DND-41 (cell line): ENCODE results near the gene TNFSF12.
A peak's percentile ranks its signal among the peaks of the same experiment; 100 is the strongest.

Source experiments
- ATAC-seq: fragments of 200-7000 bp; cut with Tn5 transposase; 3 replicates; pipeline ENCODE4 v1.9.1; 2021; ENCODE audit warnings: low read depth; ENCODE audit not compliant: insufficient read depth
- DNase-seq: peaks from one replicate; pipeline ENCODE4 v3.0.0-alpha.2; 2020
- H2AFZ ChIP-seq: 2 replicates; pipeline ENCODE4 v1.6.0; 2012; ENCODE audit warnings: low read depth, low read length
- H3K27ac ChIP-seq: 2 replicates; pipeline ENCODE4 v1.5.1; 2012; ENCODE audit warnings: low read length, inconsistent platforms
- H3K27me3 ChIP-seq: fragments of 200-600 bp; sonication (generic); 2 replicates; pipeline ENCODE4 v1.6.0; 2012; ENCODE audit warnings: low read length, mild to moderate bottlenecking, inconsistent platforms; ENCODE audit not compliant: insufficient read depth, poor library complexity
- H3K36me3 ChIP-seq: 2 replicates; pipeline ENCODE4 v1.5.1; 2012; ENCODE audit warnings: low read length, inconsistent platforms; ENCODE audit not compliant: insufficient read depth
- H3K4me1 ChIP-seq: 2 replicates; pipeline ENCODE4 v1.5.1; 2012; ENCODE audit warnings: mild to moderate bottlenecking, low read length; ENCODE audit not compliant: insufficient read depth
- H3K4me2 ChIP-seq: 2 replicates; pipeline ENCODE4 v1.6.0; 2012; ENCODE audit warnings: mild to moderate bottlenecking, moderate library complexity, low read length, inconsistent platforms; ENCODE audit not compliant: insufficient read depth
- H3K4me3 ChIP-seq, 2 experiments: fragments of 200-600 bp in 1 of 2; shearing (Covaris generic) in 1 of 2; 2 replicates each; pipeline ENCODE4 v1.5.1; 2012 to 2016; ENCODE audit warnings: inconsistent platforms in 2 of 2, low read length in 2 of 2, mild to moderate bottlenecking in 2 of 2, low read depth in 1 of 2, moderate library complexity in 1 of 2
- H3K79me2 ChIP-seq: 2 replicates; pipeline ENCODE4 v1.6.0; 2012; ENCODE audit warnings: low read length, inconsistent platforms; ENCODE audit not compliant: insufficient read depth
- H3K9ac ChIP-seq: 2 replicates; pipeline ENCODE4 v1.6.0; 2012; ENCODE audit warnings: low read depth, mild to moderate bottlenecking, inconsistent platforms, low read length, moderate library complexity
- H3K9me3 ChIP-seq: 2 replicates; pipeline ENCODE4 v1.5.1; 2012; ENCODE audit warnings: low read length, moderate library complexity, mild to moderate bottlenecking, inconsistent platforms; ENCODE audit not compliant: insufficient read depth, severe bottlenecking
- H4K20me1 ChIP-seq: 2 replicates; pipeline ENCODE4 v1.6.0; 2012; ENCODE audit warnings: low read length; ENCODE audit not compliant: insufficient read depth
- EZH2 ChIP-seq: IDR thresholded peaks from 3 replicates; pipeline ENCODE4 v1.6.1; 2012; ENCODE audit warnings: borderline replicate concordance, low read depth, mild to moderate bottlenecking, moderate library complexity, low read length, inconsistent platforms; ENCODE audit not compliant: severe bottlenecking
- TF ChIP-seq, protein P1 (sequence below): IDR thresholded peaks from 2 replicates; pipeline ENCODE4 v1.5.1; 2012; ENCODE audit warnings: borderline replicate concordance, low read length, moderate library complexity, mild to moderate bottlenecking; ENCODE audit not compliant: poor library complexity, severe bottlenecking; ENCODE audit errors: extremely low read depth

Gene TNFSF12

DNA sequence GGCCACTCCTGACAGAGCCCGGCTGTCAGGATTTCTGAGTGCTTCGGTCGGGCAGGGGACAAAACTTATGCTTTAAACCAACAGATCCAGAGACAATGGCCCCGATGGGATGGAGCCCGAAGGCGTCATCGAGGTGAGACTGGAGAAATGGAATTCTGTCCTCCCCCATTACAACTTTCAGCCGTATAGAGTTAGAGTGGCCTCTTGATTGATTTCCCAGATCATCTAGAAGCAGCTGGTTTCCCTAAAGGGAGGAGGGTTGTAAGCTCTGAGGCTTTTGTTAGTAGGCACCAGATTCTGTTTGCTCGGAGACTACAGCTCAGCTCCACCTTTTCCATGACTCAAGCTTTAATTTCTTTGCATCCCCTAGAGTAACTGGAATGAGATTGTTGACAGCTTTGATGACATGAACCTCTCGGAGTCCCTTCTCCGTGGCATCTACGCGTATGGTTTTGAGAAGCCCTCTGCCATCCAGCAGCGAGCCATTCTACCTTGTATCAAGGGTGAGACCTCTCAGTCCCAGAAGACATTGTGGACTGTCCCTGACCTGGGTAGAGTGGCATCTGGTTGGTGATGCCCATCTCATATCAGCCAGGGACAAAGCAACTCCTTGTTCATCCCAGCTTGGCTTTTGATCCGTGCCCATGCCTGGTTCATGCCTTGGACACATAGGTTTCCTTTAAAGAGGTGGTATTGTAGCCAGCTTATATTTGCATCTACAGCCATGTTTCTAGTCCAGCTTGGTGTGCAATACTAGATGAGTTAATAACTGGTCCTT, 25.5 kb downstream of the TNFSF12 start:
- H3K36me3 ChIP-seq: peaks cover 88% of the 10 kb centered on the region
- DNase-seq (no peak), ATAC-seq (no peak)
- H3K9ac ChIP-seq: peak overlapping the region; percentile 99
- H4K20me1 ChIP-seq: peaks cover 61% of the 10 kb centered on the region
- peak overlapping the region; percentile 41 for H3K27ac ChIP-seq
- peaks cover 72% of the 10 kb centered on the region for H3K4me1 ChIP-seq
- H3K79me2 ChIP-seq: peaks cover 72% of the 10 kb centered on the region
- H3K4me3 ChIP-seq: peak overlapping the region; percentile 70
- no peak overlapping the region for H2AFZ ChIP-seq
- no peaks in the 10 kb centered on the region for H3K9me3 ChIP-seq
- TF ChIP-seq EZH2: no peak
- TF ChIP-seq, protein P1, sequence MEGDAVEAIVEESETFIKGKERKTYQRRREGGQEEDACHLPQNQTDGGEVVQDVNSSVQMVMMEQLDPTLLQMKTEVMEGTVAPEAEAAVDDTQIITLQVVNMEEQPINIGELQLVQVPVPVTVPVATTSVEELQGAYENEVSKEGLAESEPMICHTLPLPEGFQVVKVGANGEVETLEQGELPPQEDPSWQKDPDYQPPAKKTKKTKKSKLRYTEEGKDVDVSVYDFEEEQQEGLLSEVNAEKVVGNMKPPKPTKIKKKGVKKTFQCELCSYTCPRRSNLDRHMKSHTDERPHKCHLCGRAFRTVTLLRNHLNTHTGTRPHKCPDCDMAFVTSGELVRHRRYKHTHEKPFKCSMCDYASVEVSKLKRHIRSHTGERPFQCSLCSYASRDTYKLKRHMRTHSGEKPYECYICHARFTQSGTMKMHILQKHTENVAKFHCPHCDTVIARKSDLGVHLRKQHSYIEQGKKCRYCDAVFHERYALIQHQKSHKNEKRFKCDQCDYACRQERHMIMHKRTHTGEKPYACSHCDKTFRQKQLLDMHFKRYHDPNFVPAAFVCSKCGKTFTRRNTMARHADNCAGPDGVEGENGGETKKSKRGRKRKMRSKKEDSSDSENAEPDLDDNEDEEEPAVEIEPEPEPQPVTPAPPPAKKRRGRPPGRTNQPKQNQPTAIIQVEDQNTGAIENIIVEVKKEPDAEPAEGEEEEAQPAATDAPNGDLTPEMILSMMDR: no peak
- H3K4me2 ChIP-seq: peak overlapping the region; percentile 84
- H3K27me3 ChIP-seq: no peaks in the 10 kb centered on the region

DNA sequence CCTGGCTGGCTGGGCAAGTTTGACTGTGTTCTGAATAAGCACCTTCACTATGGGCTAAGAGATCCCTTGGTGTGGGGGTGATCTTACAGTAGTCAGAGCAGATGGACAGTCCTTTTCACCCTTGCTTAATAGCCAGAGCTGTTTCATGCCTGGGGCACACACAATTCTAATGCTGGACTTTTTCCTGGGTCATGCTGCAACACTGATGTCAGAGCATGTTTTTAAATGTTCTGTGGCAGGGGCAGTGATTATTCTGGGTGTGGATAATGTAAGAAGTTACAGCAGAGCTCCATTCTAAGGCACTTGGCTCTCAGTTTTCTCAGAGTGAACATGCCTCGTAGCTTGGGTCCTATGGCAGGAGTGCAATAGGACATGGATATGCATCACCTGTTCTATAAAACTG, 26.6 kb downstream of the TNFSF12 start:
- Histone ChIP-seq H3K79me2 (peaks cover 74% of the 10 kb centered on the region), H3K4me1 (peaks cover 70% of the 10 kb centered on the region), H3K27me3 (no peaks in the 10 kb centered on the region), H3K4me2 (peak overlapping the region; percentile 84), H3K27ac (peak overlapping the region; percentile 48; the same call in 1 of the 2 replicates), H3K9ac (peak overlapping the region; percentile 99; the same call in 1 of the 2 replicates), H3K4me3 (peak overlapping the region in 1 of 2 experiments; percentile 70; a peak in 1 of 4 replicates), H3K36me3 (peaks cover 85% of the 10 kb centered on the region), H2AFZ (no peak overlapping the region), H3K9me3 (no peaks in the 10 kb centered on the region), H4K20me1 (peaks cover 65% of the 10 kb centered on the region)
- TF ChIP-seq EZH2: no peak
- TF ChIP-seq, protein P1: no peak
- ATAC-seq: no peak
- no peak for DNase-seq

- peaks cover 65% of the 10 kb centered on the region for H4K20me1 ChIP-seq
- peaks cover 72% of the 10 kb centered on the region for H3K79me2 ChIP-seq
- no peak overlapping the region; a peak in 1 of 4 replicates for H3K4me3 ChIP-seq
- peaks cover 83% of the 10 kb centered on the region for H3K36me3 ChIP-seq
- no peak overlapping the region for H3K9ac ChIP-seq
- ATAC-seq: no peak
- no peaks in the 10 kb centered on the region for H3K27me3 ChIP-seq
- H3K4me1 ChIP-seq: peaks cover 66% of the 10 kb centered on the region
- no peak overlapping the region for H2AFZ ChIP-seq
- H3K4me2 ChIP-seq: peak overlapping the region; percentile 84
- no peaks in the 10 kb centered on the region for H3K9me3 ChIP-seq
- no peak for TF ChIP-seq EZH2
- no peak for DNase-seq
- no peak overlapping the region for H3K27ac ChIP-seq
Observed at GRCh38 chr17:7575959-7576358, 27.1 kb downstream of the TNFSF12 start.

GRCh38 chr17:7576432-7576937, 27.6 kb downstream of the TNFSF12 start:
- H3K9ac ChIP-seq: no peak overlapping the region
- H2AFZ ChIP-seq: no peak overlapping the region
- H4K20me1 ChIP-seq: peaks cover 65% of the 10 kb centered on the region
- H3K4me3 ChIP-seq: no peak overlapping the region; a peak in 1 of 4 replicates
- H3K36me3 ChIP-seq: peaks cover 83% of the 10 kb centered on the region
- TF ChIP-seq, protein P1: no peak
- no peak for TF ChIP-seq EZH2
- H3K79me2 ChIP-seq: peaks cover 71% of the 10 kb centered on the region
- H3K4me1 ChIP-seq: peaks cover 60% of the 10 kb centered on the region
- ATAC-seq: no peak
- DNase-seq: no peak
- no peak overlapping the region for H3K27ac ChIP-seq
- H3K4me2 ChIP-seq: peak overlapping the region; percentile 84; the same call in 1 of the 2 replicates
- no peaks in the 10 kb centered on the region for H3K27me3 ChIP-seq
- H3K9me3 ChIP-seq: no peaks in the 10 kb centered on the region
